ENCODE measurements around the gene CARMIL3.

The CARMIL3 gene

GRCh38 chr14:24116128-24116814 lies 64.5 kb downstream of the CARMIL3 start:
- no peak for TF ChIP-seq CTCF (IDR thresholded peaks at IDR 0.05; ENCODE audit: insufficient read depth, low read length, poor library complexity, severe bottlenecking)
- H3K27me3 ChIP-seq (replicated peaks; ENCODE audit: control insufficient read depth, insufficient read depth, low read length), result no peaks in the 10 kb centered on the region
- H3K4me3 ChIP-seq (replicated peaks; ENCODE audit: low read depth, low read length), result peak overlapping the region; percentile 72
- H3K36me3 ChIP-seq (ENCODE audit: control insufficient read depth, insufficient read depth, low read length), result peaks cover 34% of the 10 kb centered on the region
- no peak for DNase-seq (ENCODE audit: extremely low read depth, insufficient read length)

- Histone ChIP-seq H3K36me3 (ENCODE audit: control insufficient read depth, insufficient read depth, low read length) (peaks cover 34% of the 10 kb centered on the region), H3K4me3 (replicated peaks; ENCODE audit: low read depth, low read length) (no peak overlapping the region), H3K27me3 (replicated peaks; ENCODE audit: control insufficient read depth, insufficient read depth, low read length) (no peaks in the 10 kb centered on the region)
- TF ChIP-seq CTCF (IDR thresholded peaks at IDR 0.05; ENCODE audit: insufficient read depth, low read length, poor library complexity, severe bottlenecking), result no peak
- no peak for DNase-seq (ENCODE audit: extremely low read depth, insufficient read length)
These were observed 65.4 kb downstream of the CARMIL3 start for GRCh38 chr14:24117179-24117578.

Data from GM06990 (cell line).